DMS114 treated with DMSO at 0.1 percent for 48 hours (cell line): Measurements from ENCODE around the gene TAF6L.
A peak's percentile ranks its signal among the peaks of the same experiment; 100 is the strongest.
"Not testable (repeated sequence)": the region's sequence is repeated elsewhere in the genome, so short reads cannot be mapped to it uniquely, and the experiment has no call there.

Experiments used
- DNase-seq: peaks from one replicate; lab custom pipeline; 2025; ENCODE audit not compliant: unreplicated experiment; lab: John Stamatoyannopoulos, UW

The TAF6L gene

DNA sequence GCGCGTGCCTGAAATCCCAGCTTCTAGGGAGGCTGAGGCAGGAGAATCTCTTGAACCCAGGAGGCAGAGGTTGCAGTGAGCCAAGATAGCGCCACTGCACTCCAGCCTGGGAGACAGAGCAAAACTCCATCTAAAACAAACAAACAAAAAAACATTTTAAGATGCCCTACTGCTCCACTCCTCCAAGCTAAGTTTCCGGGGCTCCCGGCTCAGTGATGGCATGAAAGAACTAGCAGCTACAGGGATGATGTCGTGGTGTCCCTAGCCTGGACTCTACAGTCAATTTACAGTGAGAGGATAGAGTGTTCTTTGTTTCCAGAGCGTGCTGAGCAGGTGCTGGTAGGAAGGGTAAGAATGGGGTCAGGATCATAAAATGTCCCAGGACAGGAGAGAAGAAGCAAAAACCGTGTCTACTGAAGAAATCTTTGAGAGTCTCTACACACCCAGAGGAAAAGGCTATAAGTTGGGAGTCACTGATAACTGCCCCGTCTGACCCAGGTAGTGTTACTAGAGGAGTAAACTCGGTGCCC is 16.0 kb upstream of the TAF6L start:
- no peak for DNase-seq

DNA sequence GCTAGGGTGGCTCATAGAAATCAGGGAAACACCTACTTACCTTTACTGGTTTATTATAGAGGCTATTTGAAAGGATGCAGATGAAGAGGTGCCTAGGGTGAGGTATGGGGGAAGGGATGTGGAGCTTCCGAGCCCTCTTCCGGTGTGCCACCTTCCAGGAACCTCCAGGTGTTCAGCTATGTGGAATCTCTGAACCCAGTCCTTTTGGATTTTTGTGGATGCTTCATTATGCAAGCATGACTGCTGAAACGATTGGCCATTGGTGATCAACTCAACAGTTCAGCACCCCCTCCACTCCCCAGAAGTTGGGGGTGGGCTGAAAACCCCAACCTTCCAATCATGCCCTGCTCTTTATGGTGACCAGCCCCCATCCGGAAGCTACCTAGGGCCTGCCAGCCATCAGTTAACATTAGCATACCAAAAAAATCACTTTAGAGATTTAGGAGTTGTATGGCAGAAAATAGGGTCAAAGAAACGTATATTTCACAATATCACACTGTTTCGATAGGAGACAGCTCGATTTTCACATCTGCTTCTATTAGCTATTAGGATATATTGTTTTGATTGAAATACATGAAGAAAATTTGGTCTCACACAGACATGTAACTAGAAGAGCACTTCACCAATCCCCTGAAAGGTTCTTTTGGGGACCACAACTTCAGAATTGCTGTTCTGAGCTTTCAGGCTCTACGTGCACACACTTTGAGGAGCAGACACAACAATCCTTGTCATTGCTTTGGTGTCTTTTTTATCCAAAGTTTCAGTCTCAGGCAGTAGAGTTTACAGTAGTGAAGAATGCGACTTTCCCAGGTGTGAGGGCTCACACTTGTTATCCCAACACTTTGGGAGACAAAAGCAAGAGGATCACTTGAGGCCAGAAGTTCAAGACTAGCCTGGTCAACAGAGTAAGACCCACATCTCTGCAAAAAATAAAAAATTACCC is 13.1 kb upstream of the TAF6L start:
- DNase-seq, result no peak

DNA sequence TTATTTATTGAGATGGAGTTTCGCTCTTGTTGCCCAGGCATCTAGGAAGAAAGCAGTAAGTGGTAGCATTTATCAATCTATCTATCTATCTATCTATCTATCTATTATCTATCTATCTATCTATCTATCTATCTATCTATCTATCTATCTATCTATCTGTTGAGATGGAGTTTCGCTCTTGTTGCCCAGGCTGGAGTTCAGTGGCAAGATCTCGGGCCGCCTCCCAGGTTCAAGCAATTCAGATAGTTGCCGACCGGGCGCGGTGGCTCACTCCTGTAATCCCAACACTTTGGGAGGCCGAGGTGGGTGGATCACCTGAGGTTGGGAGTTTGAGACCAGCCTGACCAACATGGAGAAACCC is 10.3 kb upstream of the TAF6L start:
- DNase-seq, result not testable (repeated sequence)

DNA sequence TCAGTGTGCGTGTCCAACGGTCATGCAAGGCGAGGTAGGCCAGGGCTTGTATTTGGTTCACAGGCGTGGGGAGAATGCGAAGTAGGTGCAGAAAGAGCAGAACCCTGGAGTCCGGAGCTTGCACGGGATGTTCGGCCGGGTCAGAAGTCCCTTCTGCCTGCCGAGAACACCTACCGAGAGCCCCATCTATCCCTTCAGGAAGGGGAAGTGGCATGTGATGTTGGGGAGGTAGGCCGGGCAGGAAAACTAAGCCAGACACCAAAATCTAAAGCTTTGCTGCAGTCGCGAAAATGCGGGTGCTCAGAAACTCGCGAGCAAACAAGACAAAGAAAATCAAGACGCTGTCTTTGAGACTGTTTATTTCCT is 435 bp upstream of the TAF6L start:
- no peak for DNase-seq

DNA sequence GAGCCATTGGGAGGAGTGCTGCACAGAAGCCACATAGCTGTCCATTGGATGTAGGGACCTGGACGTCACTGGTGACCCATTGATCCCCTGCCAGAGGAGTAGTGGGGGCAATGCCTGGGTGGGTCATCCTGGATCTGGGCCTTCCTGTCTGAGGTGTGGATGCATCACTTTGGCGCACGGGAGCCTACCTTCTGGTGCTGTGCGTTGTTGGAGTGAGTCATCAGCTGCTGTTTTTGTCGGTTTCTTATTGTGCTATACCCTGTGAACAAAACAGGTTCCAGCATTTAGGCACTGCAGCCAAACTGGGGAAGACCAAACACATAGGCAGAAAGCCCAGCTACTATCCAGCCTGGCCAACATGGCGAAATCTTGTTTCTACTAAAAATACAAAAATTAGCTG is 3.2 kb downstream of the TAF6L start:
- DNase-seq, result no peak

DNA sequence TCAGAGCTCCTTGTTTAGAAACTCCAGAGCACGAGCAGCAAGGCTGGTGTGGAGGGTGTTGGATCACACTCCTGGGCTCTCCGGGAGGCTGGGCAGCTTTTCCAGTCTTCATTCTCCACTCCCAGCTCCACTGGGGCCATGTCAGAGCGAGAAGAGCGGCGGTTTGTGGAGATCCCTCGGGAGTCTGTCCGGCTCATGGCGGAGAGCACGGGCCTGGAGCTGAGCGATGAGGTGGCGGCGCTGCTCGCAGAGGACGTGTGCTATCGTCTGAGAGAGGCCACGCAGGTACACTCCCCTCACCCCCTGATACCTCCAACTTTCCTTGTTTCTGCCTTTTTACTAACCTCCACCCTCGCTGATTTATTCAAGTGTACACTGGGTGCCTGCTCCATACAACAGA is 4.5 kb downstream of the TAF6L start:
- no peak for DNase-seq

DNA sequence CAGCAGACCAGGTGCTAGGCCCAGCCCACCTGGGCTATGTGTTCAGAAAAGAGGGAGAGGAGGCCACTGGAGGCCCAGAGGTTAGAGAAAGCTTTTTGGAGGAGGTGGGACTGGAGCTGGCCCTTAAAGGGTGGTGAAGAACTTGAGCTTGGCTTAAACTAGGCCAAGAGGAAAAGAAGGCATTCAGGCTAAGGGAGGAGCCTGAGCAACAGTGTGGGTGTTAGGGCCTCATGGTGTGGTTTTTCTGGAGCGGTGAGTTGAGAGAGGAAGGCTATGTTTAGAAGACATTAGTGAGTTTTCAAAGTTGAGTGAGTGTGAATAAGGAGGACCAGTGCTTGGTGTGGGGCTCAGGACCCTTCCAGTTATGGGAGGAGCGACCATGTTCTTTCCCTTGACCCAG is 6.2 kb downstream of the TAF6L start:
- DNase-seq, result no peak

DNA sequence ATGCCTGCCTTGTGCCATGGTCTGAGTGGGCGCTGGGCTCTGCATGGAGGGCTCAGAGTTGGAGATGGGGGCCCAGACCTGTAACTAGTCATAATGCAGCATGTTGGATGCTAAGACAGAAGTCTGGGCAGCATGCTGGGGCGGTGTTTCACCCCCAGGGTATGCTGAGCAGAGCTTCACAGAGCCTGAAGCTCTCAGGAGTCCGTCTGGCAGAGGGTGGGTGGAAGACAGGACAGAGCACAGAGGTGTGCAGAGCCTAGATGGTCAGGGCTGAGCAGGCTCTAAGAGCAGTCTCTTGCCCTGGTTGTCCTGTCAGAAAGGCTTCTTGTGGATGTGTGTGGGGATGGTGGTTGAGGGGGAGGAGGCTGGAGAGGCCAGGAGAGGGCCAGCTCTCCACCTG is 7.2 kb downstream of the TAF6L start:
- no peak for DNase-seq

DNA sequence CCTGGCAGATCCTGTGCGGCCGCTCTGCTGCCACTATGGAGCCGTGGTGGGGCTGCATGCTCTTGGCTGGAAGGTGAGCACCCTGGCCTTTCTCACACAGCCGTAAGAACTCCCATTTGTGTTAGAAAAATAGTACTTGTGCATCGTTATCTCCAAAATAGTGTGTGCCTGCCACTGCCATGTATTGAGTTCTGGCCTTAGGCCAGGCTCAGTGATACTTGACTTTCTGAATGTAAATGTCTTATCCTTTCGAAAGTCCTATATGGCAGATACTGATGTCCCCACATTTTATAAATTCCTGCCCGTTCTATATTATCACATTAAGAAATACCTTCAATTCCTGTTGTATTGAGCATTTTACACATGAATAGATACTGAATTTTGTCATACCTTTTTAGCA is 11.6 kb downstream of the TAF6L start:
- DNase-seq, result no peak

DNA sequence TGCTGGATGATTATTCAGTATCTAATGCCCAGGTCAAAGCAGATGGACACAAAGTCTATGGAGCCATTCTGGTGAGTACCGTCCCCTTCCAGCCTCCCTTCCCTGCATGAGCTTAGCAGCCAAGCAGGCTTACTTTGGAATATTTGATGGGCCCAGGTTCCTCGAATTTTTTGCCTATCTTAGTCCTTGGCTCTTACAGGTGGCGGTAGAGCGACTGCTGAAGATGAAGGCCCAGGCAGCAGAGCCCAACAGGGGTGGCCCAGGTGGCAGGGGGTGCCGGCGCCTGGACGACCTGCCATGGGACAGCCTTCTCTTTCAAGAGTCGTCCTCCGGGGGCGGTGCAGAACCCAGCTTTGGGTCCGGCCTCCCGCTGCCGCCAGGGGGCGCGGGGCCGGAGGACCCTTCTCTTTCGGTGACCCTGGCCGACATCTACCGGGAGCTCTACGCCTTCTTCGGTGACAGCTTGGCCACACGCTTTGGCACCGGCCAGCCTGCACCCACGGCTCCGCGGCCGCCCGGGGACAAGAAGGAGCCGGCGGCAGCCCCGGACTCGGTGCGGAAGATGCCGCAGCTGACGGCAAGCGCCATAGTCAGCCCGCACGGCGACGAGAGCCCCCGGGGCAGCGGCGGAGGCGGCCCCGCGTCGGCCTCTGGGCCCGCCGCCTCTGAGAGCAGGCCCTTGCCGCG is 15.3 kb downstream of the TAF6L start:
- peak; percentile 78 for DNase-seq

DNA sequence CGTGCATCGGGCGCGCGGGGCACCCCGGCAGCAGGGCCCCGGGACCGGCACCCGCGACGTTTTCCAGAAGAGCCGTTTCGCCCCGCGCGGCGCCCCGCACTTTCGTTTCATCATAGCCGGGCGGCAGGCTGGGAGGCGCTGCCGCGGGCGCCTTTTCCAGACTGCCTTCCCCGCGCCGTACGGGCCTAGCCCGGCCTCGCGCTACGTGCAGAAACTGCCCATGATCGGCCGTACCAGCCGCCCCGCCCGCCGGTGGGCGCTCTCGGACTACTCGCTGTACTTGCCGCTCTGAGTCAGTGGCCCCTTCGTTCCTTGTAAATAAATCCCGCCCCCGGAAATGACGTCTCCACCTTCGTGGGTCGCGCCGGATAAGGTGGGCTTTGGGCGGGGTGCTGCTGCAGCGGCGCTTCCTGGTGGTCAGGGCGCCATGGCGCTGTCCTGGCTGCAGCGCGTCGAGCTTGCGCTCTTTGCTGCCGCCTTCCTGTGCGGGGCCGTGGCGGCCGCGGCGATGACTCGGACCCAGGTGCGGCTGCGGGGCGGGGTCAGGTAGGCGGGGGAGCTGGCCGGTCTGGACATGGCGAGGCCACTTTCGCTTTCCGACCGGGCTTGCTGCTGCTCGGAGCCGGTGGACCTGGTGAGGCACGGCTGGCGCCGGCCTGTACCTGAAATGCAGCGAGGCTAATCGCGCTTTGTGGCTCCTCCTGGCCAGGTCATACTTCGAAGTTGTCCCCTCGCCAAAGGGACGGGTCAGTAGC is 16.0 kb downstream of the TAF6L start, which contains the start of gene TMEM179B:
TMEM179B (plus strand) TSS at position 398 of the 755 bp plus-strand sequence; CDS start at position 428, 30 bp downstream.
- peak; percentile 96 for DNase-seq

DNA sequence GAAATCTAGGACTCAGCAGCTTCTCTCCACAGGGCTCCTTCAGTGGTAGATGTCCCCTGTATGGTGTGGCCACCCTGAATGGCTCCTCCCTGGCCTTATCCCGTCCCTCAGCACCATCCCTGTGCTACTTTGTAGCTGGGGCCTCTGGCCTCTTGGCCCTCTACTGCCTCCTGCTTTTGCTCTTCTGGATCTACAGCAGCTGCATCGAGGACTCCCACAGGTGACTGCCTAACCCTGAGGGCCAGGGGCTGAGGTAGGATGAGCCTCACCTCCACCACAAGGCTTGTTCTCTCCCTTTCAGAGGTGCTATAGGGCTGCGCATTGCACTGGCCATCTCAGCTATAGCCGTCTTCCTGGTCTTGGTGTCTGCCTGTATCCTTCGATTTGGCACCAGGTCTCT is 17.8 kb downstream of the TAF6L start:
- no peak for DNase-seq

DNA sequence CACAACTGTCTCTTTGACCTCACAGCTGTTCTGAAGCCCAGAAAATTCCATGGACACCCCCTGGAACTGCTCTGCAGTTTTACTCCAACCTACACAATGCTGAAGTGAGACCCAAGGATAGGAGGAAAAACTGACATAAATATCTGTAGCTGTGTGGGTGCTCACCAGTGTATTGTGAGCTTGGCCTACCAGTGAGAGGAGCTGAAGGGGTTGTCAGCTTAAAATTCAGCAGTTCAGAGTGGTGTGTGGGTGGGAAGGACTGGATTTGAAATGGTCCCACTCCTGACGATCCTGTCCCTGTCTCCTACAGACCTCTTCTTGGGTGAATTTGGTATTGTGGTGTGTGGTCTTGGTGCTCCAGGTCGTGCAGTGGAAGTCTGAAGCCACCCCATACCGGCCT is 18.4 kb downstream of the TAF6L start:
- DNase-seq, result no peak

DNA sequence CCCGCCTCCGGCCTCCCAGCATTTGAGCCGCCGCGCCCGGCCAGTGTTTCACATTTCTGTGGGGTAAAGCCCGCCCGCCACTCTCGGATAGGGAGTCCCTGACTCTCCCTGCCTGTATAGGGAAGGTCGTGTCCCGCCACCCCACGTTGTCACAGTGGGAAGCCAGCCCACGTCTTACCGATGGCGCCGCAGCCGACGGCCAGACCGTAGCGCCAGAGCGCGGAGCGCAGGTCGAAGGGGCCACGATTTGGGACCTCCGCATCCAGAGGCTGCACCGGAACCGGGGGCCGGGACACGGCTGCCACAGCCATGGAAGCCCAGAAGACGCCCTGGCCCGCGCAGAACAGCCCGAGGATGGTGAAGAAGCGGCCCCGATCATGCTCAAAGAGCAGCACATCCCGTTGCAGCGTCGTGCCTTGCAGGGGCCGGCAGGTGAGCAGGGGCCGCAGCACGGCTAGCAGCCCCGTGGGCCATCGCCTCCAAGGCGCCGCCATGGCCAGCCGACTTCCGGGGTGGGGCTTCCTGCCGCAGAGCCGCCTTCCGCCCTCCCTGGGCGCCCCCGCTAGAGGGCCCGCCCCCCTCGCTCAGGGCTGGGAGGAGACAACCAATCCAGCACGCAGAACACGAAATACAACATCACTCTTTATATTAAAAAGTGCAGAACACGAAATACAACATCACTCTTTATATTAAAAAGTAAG is 20.5 kb downstream of the TAF6L start, which contains the start of gene TMEM223:
TMEM223 (minus strand) TSS at position 506 of the 701 bp plus-strand sequence; CDS start at position 494, 12 bp downstream.
- peak; percentile 80 for DNase-seq

DNA sequence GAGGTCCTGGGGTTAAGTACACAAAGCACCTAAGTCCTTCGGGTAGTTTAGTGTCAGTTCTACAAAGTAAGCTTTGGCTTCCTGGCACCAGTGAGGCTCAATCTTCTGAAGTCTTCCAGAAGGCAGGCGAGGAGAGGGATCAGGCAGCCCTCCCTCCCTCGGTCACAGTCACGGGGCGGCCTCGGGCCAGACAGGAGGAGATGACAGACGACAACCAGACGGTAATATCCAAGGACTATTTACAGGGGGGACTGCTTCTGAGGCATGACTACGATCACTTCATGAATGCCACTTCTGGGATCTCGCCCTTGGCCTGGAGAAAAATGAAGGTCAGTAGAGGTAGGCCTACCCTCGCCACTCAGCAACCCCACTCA is 21.0 kb downstream of the TAF6L start:
- no peak for DNase-seq

DNA sequence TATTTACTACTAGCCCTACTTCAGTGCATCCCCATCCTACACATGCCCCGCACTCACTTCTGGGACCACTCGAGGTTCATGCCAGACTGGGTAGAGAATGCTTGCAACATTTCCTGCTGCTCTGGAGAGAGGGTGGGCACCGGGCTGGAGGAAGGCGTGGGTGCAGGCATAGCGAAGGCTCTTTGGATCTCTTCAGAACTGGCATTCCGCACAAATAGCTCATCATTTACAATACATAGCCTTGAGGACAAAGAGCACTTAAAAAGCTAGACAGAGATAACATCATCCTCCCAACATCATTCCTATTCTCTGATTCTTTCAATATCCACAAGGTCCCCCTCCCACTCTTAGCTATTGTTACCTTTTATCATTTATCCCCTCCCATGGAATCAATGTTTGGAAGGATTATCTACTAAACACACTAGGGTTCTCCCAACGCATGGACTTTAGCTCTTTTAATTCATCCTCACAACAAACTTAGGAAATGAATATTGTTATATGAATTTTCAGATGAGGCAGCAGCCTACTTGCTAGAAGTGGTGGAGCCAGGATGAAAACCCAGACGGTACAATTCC is 23.1 kb downstream of the TAF6L start:
- DNase-seq, result no peak

DNA sequence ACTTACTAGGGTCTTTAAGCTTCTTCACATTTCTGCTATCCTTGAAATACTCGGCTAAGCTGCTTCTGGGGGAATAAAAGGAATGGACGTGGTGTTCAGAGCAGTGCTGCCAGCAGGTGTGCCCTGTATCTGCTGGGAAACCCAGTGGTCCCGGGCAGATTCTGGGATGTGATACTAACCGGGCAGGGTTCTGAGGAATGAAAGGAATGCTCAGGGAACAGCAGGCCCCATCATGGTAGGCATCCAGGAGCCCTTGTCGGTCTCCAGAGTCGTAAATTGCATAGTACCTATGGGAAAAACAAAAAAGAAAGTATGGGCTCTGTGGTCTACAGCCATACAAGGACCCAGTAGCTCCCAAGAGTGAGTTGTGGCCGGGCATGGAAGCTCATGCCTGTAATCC is 25.1 kb downstream of the TAF6L start:
- DNase-seq, result no peak

DNA sequence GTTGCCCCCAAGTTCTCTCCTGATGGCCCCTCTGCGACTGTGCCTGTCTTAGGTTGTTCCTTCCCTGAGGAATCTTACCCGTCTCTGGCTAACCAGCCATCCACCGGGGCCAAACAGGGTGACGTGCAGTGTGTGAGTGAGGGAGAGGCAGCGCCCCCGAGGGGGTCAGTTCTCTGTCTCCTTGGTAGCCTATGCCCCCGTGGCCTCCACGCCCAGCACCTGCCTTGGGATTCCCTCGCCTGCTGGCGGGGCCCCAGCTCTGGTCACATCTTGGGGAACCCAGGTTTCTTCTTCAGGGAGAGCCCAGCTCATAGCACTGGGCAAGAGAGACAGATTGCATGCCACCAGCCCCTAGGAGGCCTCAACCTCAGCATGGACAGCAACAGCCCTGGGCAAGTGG is 28.3 kb downstream of the TAF6L start:
- DNase-seq, result no peak

DNA sequence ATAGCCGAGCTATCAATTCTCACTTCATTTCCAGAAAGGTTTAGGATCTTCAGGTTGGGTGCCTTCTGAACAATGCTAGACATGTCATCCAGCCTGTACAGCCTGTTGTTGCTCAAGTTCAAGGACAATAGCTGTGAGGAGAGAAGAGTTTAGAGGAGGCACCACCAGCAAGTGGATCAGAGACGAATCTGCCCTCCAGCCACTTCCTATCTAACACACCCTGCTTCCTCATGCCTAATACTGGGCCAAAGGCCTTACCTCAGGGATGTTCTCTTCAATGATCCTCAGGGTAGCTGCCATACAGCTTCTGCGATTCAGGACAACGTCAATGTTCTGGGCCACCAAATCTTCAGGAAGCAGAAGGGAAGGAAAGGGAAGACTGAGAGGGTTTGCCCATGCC is 29.9 kb downstream of the TAF6L start:
- no peak for DNase-seq

DNA sequence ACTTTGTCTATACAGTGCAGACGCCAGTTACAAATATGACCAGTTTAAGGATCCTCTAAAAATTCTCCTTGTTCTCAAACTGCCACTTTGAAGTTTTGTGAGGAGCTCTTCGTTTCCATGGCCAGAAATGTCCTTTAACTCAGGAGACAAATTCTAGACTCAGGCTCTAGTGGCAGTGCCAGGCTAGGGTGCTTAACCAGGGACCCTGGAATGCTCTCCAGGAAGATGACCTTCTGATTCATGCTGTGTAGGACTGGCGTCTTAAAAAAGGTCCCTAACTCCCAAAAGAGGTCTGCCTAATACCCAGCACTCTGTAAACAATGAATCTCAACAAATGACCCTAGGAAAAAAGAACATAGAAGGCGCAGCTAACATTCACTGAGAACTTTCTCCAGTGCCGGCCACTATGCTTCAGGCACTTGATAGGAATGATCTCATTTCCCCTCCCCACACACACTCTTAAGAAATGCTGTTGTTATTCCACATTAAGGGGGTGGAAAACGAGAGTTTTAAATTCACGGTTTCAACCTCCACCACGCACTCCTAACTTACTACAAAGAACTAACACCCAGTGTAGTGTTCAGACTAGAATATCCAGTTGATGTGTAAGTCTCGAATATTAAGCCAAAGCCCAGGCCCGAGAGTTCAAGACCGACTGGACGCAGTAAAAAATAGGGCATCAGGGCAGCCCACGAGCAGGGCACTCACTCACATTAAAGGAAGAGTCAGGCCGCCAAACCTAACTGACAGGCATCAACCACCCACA is 33.3 kb downstream of the TAF6L start:
- DNase-seq, result no peak
